Osteocyte (in vitro differentiated cells): Measurements from ENCODE around the gene MAP3K4. TPM values are rescaled to one million over a fixed set of nuclear protein-coding genes. Genes with fewer than 3 reads are reported as not detected.

Source experiments
- DNase-seq: peaks from one replicate; pipeline ENCODE4 v3.0.0; 2021; ENCODE audit warnings: mixed read lengths; ENCODE audit not compliant: unreplicated experiment; ENCODE audit errors: extremely low spot score
- H3K27ac Mint-ChIP-seq: one replicate; pipeline ENCODE4 v1.8.0; 2021; ENCODE audit warnings: mild to moderate bottlenecking, mixed read lengths; ENCODE audit not compliant: unreplicated experiment
- H3K27me3 Mint-ChIP-seq: one replicate; pipeline ENCODE4 v1.8.0; 2021; ENCODE audit warnings: mixed read lengths; ENCODE audit not compliant: unreplicated experiment
- H3K36me3 Mint-ChIP-seq: one replicate; pipeline ENCODE4 v1.8.0; 2021; ENCODE audit warnings: mixed read lengths; ENCODE audit not compliant: unreplicated experiment
- H3K4me1 Mint-ChIP-seq: one replicate; pipeline ENCODE4 v1.8.0; 2021; ENCODE audit warnings: mixed read lengths; ENCODE audit not compliant: unreplicated experiment
- H3K4me3 Mint-ChIP-seq: one replicate; pipeline ENCODE4 v1.8.0; 2021; ENCODE audit warnings: mild to moderate bottlenecking, moderate library complexity, mixed read lengths; ENCODE audit not compliant: unreplicated experiment
- H3K9me3 Mint-ChIP-seq: one replicate; pipeline ENCODE4 v1.8.0; 2021; ENCODE audit warnings: mixed read lengths; ENCODE audit not compliant: unreplicated experiment
- total RNA-seq: library from RNA; stranded (reverse); gene quantifications from 2 replicates; pipeline ENCODE4 v1.2.1, GENCODE V29; 2021
- TF ChIP-seq, protein P1 (sequence below): fragments of 200-600 bp; sonication (generic); IDR thresholded peaks from 2 replicates; pipeline ENCODE4 v1.5.0; 2021; ENCODE audit warnings: antibody characterized with exemption, mild to moderate bottlenecking, moderate library complexity

The MAP3K4 gene
- total RNA-seq, 1 donor from 2014 or later, result 20.7 TPM

DNA sequence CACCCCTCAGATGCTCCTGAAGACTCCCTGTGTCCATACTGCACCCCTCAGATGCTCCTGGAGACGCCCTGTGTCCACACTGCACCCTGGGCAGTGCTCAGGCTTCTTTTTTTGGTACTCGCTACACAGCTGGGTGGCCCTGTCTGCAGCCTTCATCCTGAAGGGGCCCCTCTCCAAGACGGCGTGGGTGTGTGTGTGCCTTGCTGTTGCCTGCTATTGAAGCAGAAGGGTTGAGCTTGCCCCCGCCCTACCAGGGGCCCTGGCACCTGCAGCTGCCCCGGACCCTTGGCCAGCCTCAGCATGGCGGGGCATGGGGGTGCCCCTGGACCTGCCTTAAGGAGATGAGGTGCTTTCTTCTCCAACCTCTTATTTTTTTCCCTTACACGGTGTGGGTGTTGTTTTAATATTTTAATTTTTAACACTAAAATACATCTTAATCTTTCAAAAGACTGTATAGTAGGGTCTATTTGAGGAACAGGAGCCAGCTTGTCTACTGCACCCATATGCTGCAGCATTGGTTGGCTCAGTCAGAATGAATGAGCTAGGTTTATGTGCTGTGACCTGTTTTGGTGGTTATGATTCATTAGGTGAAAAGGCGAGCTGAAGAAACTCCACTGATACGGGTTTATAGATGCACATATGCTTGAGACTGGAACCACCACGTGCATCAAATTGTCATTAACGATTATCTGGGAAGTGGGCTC is 146.4 kb downstream of the MAP3K4 start:
- Mint-ChIP-seq H3K4me1 (no peaks in the 10 kb centered on the region), H3K36me3 (peaks cover 10% of the 10 kb centered on the region), H3K27me3 (no peaks in the 10 kb centered on the region), H3K9me3 (no peaks in the 10 kb centered on the region), H3K27ac (no peak overlapping the region), H3K4me3 (no peak overlapping the region)
- TF ChIP-seq, protein P1, sequence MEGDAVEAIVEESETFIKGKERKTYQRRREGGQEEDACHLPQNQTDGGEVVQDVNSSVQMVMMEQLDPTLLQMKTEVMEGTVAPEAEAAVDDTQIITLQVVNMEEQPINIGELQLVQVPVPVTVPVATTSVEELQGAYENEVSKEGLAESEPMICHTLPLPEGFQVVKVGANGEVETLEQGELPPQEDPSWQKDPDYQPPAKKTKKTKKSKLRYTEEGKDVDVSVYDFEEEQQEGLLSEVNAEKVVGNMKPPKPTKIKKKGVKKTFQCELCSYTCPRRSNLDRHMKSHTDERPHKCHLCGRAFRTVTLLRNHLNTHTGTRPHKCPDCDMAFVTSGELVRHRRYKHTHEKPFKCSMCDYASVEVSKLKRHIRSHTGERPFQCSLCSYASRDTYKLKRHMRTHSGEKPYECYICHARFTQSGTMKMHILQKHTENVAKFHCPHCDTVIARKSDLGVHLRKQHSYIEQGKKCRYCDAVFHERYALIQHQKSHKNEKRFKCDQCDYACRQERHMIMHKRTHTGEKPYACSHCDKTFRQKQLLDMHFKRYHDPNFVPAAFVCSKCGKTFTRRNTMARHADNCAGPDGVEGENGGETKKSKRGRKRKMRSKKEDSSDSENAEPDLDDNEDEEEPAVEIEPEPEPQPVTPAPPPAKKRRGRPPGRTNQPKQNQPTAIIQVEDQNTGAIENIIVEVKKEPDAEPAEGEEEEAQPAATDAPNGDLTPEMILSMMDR, result no peak
- no peak for DNase-seq

DNA sequence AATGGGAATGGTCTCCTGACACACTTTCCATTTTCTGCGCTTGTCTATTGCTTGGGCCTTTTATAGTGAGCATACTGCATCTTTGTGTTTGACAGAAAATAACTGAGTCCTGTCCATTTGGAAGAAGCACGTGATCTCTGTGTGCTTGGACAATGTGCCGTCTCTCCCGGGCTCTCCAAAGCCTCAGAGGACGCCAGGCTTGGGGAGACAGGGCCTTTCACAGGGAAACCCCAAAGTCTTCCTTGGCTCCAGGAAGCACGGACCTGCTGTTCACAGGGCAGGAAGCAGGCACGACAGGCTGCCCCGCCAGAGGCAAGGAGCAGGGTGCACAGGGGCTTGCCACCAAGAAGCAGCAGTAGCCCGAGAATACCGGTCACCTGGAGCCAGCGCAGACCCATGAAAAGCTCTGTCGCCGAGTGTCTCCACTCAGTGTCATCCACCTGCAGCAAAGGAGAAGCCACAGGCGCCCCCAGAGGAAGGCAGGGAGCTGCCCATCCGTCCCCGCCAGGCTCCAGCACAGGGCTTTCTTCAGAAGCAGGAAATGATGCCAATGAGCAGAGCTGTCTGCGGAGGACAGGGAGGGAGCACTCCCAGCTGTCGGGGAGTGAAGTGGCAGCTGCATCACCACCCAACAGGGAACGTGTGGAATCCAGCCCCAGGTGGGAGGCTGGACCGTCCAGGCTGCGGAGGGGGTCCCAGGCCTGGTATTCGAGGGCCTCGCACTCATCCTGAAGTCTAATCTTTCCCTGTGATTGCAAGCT is 147.2 kb downstream of the MAP3K4 start:
- no peak for DNase-seq
- TF ChIP-seq, protein P1, result no peak
- H3K36me3 Mint-ChIP-seq, result peaks cover 11% of the 10 kb centered on the region
- no peaks in the 10 kb centered on the region for H3K4me1 Mint-ChIP-seq
- H3K27ac Mint-ChIP-seq, result no peak overlapping the region
- no peaks in the 10 kb centered on the region for H3K9me3 Mint-ChIP-seq
- H3K27me3 Mint-ChIP-seq, result no peaks in the 10 kb centered on the region
- H3K4me3 Mint-ChIP-seq, result no peak overlapping the region

DNA sequence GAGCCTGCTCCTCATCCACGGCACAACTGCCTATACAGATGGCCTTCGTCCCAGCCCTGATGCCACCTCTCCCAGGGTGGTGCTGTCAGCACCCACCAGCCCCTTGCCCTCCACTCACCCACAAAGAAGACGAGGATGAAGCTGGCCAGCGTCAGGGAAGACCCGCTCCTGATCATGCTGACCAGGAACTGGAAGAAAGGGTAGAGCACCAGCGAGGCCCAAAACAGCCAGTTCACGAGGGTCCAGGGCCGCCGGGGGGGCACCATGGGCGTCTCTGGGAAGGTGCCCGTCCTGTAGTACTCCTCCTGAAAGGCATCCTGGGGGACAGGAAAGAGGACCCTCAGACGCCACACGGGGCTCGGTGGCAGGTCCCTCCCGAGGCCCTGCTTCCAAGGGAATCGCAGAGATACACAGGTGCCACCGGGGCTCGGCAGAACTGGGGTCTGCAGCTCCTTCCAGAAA is 147.8 kb downstream of the MAP3K4 start:
- Mint-ChIP-seq H3K9me3 (no peaks in the 10 kb centered on the region), H3K36me3 (peaks cover 14% of the 10 kb centered on the region), H3K27ac (no peak overlapping the region), H3K4me3 (no peak overlapping the region), H3K27me3 (no peaks in the 10 kb centered on the region), H3K4me1 (no peaks in the 10 kb centered on the region)
- DNase-seq, result no peak
- TF ChIP-seq, protein P1, result no peak

DNA sequence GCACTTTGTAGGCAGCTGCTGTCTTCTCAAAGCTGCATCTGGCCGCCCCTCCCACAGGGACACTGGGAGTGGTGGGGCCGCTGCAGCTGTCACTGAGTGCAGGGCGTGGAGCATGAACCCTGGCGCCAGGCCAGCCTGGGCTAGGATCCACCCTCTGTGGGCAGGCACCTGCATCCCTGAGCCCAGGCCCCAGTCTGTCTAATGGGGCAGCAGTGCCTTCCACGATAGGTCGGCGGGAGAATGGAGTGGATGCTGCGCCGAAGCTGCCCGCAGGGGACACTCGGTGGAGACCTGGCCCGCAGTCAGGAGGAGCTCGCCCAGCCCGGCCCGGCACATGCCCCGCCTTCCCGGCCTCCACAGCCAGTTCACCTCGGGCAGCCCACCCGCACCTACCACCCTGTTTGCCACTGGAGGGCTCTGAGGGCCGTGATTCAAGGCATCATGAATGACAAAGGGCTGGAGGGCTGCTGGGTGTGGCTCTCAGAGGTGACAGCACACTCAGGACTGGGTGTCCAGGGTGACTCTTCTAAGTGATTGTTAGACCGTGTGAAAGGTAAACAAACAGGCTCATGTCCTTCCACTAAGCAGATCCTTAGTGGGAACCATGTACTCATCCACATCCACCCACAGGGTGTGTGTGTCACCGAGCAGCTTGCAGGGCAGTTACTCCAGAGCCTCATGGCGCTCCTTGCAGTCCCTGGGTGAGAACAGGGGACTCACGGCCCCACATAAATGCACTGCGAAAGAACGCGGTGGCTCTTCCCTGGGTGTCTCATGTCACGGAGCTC is 148.4 kb downstream of the MAP3K4 start:
- Mint-ChIP-seq H3K4me3 (no peak overlapping the region), H3K36me3 (peaks cover 14% of the 10 kb centered on the region), H3K27me3 (no peaks in the 10 kb centered on the region), H3K27ac (no peak overlapping the region), H3K9me3 (no peaks in the 10 kb centered on the region), H3K4me1 (no peaks in the 10 kb centered on the region)
- no peak for DNase-seq
- TF ChIP-seq, protein P1, result no peak

DNA sequence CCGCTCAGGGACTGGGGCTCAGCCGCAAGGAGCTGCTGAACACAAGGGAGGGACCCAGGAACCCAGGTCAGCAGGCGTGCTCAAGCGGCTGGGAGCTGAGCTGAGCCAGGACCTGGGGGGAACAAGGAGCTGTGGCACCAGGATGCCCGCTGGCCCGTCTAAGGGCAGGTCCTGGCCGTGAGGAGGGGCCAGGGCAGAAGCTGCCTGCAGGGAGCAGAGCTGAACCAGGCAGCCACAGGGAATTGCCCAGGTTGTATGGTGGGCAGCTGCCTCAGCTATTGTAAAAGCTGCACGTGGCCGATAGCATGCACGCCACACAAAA is 148.9 kb downstream of the MAP3K4 start:
- Mint-ChIP-seq H3K36me3 (peaks cover 11% of the 10 kb centered on the region), H3K4me1 (no peaks in the 10 kb centered on the region), H3K9me3 (no peaks in the 10 kb centered on the region), H3K4me3 (no peak overlapping the region), H3K27ac (no peak overlapping the region), H3K27me3 (no peaks in the 10 kb centered on the region)
- TF ChIP-seq, protein P1, result no peak
- DNase-seq, result no peak
